Mesothelial cell of epicardium (in vitro differentiated cells): ENCODE data around the gene TMEM201. TPM values are rescaled to one million over a fixed set of nuclear protein-coding genes. Genes with fewer than 3 reads are reported as not detected.
"Not testable (repeated sequence)": the region's sequence is repeated elsewhere in the genome, so short reads cannot be mapped to it uniquely, and the experiment has no call there.

Source experiments
- DNase-seq, 2 experiments: peaks; one replicate each; pipeline ENCODE4 v3.0.0; 2021; ENCODE audit warnings: low spot score in 2 of 2; ENCODE audit not compliant: unreplicated experiment in 2 of 2
- H3K27ac Mint-ChIP-seq: 2 replicates; pipeline ENCODE4 v1.8.0; 2021; ENCODE audit warnings: mixed read lengths
- H3K27me3 Mint-ChIP-seq: 2 replicates; pipeline ENCODE4 v1.8.0; 2021; ENCODE audit warnings: low read depth, mixed read lengths
- H3K36me3 Mint-ChIP-seq: 2 replicates; pipeline ENCODE4 v1.8.0; 2021; ENCODE audit warnings: mixed read lengths
- H3K4me1 Mint-ChIP-seq: 2 replicates; pipeline ENCODE4 v1.8.0; 2021; ENCODE audit warnings: mixed read lengths
- H3K4me3 Mint-ChIP-seq: 2 replicates; pipeline ENCODE4 v1.8.0; 2021; ENCODE audit warnings: mild to moderate bottlenecking, moderate library complexity, mixed read lengths
- H3K9me3 Mint-ChIP-seq: 2 replicates; pipeline ENCODE4 v1.8.0; 2021; ENCODE audit warnings: mixed read lengths
- CTCF ChIP-seq: fragments of 200-600 bp; sonication (generic); IDR thresholded peaks from one replicate; pipeline ENCODE4 v1.5.0; 2021; ENCODE audit warnings: antibody characterized with exemption; ENCODE audit not compliant: unreplicated experiment
- total RNA-seq: library from RNA; stranded (reverse); gene quantifications from 3 replicates; pipeline ENCODE4 v1.2.1, GENCODE V29; 2021

TMEM201 gene
- total RNA-seq, 1 donor from 2014 or later = 31.8 TPM

DNA sequence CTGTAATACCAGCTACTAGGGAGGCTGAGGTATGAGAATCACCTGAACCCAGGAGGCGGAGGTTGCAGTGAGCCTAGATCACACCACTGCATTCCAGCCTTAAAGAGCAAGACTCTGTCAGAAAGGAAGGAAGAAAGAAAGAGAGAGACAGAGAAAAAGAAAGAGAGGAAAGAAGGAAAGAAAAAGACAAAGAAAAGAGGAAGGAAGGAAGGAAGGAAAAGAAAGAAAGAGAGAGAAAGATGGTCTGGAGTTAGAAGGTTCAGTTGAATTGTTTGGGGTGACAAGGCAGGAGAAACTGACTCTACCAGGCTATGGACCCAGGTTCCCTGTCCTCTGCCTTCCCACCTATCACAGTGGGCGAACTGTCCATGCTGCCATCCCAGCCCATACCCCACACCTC is 35.4 kb downstream of the TMEM201 start:
- no peak overlapping the region for H3K27ac Mint-ChIP-seq
- H3K4me3 Mint-ChIP-seq = no peak overlapping the region
- H3K27me3 Mint-ChIP-seq = peaks cover 30% of the 10 kb centered on the region
- no peaks in the 10 kb centered on the region for H3K4me1 Mint-ChIP-seq
- TF ChIP-seq CTCF = no peak
- no peak for DNase-seq
- no peaks in the 10 kb centered on the region for H3K36me3 Mint-ChIP-seq
- H3K9me3 Mint-ChIP-seq = no peaks in the 10 kb centered on the region

DNA sequence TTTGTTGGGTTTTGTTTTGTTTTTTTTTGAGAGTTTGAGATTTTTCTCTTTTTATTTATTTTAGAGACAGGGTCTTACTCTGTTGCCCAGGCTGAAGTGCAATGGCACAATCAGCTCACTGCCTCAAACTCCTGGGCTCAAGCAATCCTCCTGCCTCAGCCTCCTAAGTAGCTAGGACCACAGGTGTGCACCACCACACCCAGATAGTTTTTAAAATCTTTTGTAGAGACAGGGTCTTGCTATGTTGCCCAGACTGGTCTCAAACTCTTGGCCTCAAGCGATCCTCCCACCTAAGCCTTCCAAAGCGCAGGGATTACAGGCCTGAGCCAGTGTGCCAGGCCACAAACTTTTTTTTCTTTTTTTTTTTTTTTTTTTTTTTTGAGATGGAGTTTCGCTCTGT is 36.3 kb downstream of the TMEM201 start:
- H3K4me1 Mint-ChIP-seq, H3K4me3 Mint-ChIP-seq, H3K36me3 Mint-ChIP-seq, H3K27ac Mint-ChIP-seq, DNase-seq, H3K9me3 Mint-ChIP-seq: not testable (repeated sequence)
- H3K27me3 Mint-ChIP-seq = peaks cover 28% of the 10 kb centered on the region

DNA sequence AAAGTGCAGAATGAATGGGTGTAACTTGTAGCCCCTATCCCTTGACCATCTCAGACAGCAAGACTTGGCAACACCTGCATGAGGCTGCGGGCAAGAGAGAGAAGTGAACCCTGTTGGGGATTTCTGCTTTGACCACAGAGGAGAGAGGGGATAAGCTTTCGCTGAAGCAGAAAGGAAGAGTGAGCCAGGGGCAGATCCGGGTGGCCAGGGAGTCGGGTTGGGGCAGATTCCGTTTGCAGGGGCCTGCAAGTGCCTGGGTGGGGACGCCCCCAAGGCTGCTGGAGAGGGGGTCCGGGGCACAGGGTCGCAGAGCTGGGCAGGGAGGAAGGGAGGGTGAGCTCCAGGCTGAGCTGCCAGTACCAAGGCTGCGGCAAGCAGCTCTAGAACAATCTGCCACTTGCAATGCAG is 37.5 kb downstream of the TMEM201 start:
- DNase-seq = no peak
- Mint-ChIP-seq H3K27ac (no peak overlapping the region), H3K36me3 (no peaks in the 10 kb centered on the region), H3K4me3 (no peak overlapping the region), H3K4me1 (no peaks in the 10 kb centered on the region), H3K27me3 (peaks cover 32% of the 10 kb centered on the region), H3K9me3 (no peaks in the 10 kb centered on the region)
- TF ChIP-seq CTCF = no peak

- H3K4me3 Mint-ChIP-seq = no peak overlapping the region
- H3K36me3 Mint-ChIP-seq = no peaks in the 10 kb centered on the region
- no peaks in the 10 kb centered on the region for H3K4me1 Mint-ChIP-seq
- no peak overlapping the region for H3K27ac Mint-ChIP-seq
- no peak for DNase-seq
- peaks cover 30% of the 10 kb centered on the region for H3K27me3 Mint-ChIP-seq
- no peak for TF ChIP-seq CTCF
- H3K9me3 Mint-ChIP-seq = no peaks in the 10 kb centered on the region
These were observed 40.1 kb downstream of the TMEM201 start for GRCh38 chr1:9628541-9629444.

DNA sequence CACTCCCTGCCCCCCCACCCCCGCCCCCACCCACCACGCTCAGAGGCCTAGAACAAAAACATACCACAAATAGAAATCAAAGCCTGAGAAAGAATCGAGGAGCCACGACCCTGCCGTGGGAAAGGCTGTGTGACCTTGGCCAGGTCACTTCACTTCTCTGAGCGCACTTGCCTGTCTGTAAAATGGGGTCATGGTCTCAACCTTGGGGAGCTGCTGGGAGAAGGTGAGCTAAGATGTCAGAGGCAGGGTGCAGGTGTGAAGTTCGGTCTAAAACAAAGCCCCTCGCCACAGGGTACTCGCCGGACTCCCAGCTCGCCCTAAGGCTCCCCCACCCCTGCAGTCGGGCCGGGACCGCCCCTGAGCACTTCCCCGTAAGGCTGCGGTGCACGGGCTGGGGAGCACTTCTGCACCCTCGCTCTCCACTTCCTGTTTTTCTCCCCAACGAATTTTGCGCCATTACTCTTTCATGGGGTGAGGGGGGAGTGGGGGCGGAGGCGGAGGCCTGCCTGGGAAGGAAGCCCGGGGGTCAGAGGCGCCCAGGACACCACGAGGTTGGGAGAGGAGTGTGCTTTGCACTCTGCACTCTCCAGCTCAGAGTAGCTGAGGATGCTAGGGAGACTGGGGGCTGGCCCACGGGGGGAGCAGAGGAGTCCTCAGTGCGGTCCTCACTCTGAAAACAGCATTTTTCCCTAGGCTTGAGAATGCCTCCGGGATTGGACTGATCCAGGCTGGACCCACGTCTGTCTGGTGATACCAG is 40.9 kb downstream of the TMEM201 start:
- DNase-seq = no peak
- H3K4me1 Mint-ChIP-seq = no peaks in the 10 kb centered on the region
- no peaks in the 10 kb centered on the region for H3K9me3 Mint-ChIP-seq
- TF ChIP-seq CTCF = no peak
- H3K27ac Mint-ChIP-seq = no peak overlapping the region
- peaks cover 25% of the 10 kb centered on the region for H3K27me3 Mint-ChIP-seq
- H3K4me3 Mint-ChIP-seq = no peak overlapping the region
- H3K36me3 Mint-ChIP-seq = no peaks in the 10 kb centered on the region
